ENCODE data around the gene ORAI3.

DNA sequence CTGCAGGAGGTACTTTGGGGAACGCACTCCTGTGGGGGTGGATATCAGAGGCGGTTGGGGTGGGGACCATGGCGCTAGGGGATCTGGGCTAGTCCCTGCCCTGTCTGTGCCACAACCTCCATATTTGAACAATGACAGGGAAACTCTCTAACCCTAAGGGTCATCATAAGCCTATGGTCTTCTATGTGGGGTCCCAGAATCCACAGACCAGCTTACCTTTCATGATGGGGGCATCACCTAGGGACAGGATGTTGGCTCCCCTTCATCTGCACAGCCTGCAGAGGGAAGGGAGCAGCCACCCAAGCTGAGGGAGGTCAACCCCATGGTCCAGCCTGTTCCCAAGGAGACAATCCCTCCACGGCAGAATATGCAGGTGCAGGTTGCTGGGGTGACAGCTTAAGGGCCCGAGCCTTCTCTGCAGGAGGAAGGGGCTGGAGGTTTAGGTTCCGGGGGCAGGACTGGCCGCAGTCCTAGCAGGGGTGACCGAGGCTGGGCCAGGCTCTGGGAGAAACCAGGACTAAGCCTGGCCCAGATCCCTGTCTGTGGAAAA is 1.7 kb downstream of the ORAI3 start:
- TF ChIP-seq, protein P1, sequence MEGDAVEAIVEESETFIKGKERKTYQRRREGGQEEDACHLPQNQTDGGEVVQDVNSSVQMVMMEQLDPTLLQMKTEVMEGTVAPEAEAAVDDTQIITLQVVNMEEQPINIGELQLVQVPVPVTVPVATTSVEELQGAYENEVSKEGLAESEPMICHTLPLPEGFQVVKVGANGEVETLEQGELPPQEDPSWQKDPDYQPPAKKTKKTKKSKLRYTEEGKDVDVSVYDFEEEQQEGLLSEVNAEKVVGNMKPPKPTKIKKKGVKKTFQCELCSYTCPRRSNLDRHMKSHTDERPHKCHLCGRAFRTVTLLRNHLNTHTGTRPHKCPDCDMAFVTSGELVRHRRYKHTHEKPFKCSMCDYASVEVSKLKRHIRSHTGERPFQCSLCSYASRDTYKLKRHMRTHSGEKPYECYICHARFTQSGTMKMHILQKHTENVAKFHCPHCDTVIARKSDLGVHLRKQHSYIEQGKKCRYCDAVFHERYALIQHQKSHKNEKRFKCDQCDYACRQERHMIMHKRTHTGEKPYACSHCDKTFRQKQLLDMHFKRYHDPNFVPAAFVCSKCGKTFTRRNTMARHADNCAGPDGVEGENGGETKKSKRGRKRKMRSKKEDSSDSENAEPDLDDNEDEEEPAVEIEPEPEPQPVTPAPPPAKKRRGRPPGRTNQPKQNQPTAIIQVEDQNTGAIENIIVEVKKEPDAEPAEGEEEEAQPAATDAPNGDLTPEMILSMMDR (conservative IDR thresholded peaks at IDR 0.05; ENCODE audit: low read length): no peak
- TF ChIP-seq EZH2phosphoT487 (IDR thresholded peaks at IDR 0.05; ENCODE audit: borderline replicate concordance, low read depth, low read length): no peak
